GM12873 (cell line): ENCODE measurements around the gene VANGL2.

Source experiments
- TF ChIP-seq, protein P1 (sequence below): IDR thresholded peaks from 2 replicates; pipeline ENCODE4 v1.5.1; 2012; ENCODE audit warnings: low read depth, mild to moderate bottlenecking, moderate library complexity, low read length, control low read depth; ENCODE audit not compliant: insufficient read depth; ENCODE audit errors: missing control alignments

Gene VANGL2

GRCh38 chr1:160410406-160411005, 10.1 kb downstream of the VANGL2 start:
- TF ChIP-seq, protein P1, sequence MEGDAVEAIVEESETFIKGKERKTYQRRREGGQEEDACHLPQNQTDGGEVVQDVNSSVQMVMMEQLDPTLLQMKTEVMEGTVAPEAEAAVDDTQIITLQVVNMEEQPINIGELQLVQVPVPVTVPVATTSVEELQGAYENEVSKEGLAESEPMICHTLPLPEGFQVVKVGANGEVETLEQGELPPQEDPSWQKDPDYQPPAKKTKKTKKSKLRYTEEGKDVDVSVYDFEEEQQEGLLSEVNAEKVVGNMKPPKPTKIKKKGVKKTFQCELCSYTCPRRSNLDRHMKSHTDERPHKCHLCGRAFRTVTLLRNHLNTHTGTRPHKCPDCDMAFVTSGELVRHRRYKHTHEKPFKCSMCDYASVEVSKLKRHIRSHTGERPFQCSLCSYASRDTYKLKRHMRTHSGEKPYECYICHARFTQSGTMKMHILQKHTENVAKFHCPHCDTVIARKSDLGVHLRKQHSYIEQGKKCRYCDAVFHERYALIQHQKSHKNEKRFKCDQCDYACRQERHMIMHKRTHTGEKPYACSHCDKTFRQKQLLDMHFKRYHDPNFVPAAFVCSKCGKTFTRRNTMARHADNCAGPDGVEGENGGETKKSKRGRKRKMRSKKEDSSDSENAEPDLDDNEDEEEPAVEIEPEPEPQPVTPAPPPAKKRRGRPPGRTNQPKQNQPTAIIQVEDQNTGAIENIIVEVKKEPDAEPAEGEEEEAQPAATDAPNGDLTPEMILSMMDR = no peak

GRCh38 chr1:160411271-160412027, 11.1 kb downstream of the VANGL2 start:
- TF ChIP-seq, protein P1 = no peak

GRCh38 chr1:160412028-160412362, 11.6 kb downstream of the VANGL2 start:
- TF ChIP-seq, protein P1 = no peak

- TF ChIP-seq, protein P1 = no peak
Measured at GRCh38 chr1:160413716-160414115, 13.4 kb downstream of the VANGL2 start.

- TF ChIP-seq, protein P1 = no peak
Measured at GRCh38 chr1:160414881-160415280, 14.5 kb downstream of the VANGL2 start.

DNA sequence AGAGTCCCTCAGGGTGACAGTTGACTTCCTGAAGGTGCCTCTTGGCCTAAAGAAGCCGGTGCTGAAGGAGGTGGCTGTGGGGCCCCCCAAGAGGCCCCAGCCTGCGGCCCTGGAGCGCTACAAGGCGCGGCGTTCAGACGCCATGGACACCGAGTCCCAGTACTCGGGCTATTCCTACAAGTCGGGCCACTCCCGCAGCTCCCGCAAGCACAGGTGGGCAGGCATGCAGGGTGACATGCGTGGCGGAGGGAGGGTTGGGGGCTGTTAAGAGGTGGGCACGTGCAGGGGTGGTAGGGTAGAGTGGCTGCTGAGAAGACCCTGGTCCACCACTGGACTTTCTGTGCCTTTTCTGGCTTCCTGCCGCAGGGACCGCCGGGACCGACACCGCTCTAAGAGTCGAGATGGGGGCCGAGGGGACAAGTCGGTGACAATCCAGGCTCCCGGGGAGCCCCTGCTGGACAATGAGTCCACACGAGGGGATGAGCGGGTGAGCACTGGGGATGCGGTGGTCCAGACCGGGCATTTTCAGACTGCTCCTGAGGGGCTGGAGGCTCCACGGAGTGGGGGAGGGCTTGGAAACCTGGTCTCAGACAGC, 15.4 kb downstream of the VANGL2 start:
- TF ChIP-seq, protein P1 = no peak

DNA sequence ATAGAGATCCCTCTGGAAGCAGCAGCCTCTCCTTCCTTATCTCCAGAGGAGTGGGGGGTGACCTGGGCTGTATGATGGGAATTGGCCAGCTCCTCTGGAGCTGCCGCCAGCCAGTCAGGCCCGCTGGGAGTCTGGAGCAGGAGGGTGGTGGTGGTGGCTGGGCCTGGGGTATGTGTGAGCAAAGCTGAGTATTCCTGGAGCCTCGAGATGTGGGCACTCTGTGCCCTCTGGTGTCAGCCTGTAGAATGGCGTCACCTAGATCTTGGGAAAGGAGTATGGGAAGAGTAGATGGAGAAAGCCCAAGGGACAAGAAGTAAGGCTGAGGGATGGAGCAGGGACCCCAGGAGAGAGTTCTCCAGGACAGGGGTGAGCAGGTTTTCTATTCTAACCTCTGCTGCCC, 16.0 kb downstream of the VANGL2 start:
- TF ChIP-seq, protein P1 = peak; percentile 38
